Astrocyte (in vitro differentiated cells and primary cell): ENCODE measurements around the gene ZFYVE19. TPM values are rescaled to one million over a fixed set of nuclear protein-coding genes. Genes with fewer than 3 reads are reported as not detected.
A peak's percentile ranks its signal among the peaks of the same experiment; 100 is the strongest.

ENCODE experiments used
- DNase-seq: peaks from one replicate; pipeline ENCODE4 v3.0.0-alpha.2; 2010; ENCODE audit warnings: low read depth
- FAIRE-seq: peaks from 2 replicates; lab custom pipeline; 2011; peaks lifted over from hg19 to GRCh38; lab: Jason Lieb, UNC
- H2AFZ ChIP-seq: 2 replicates; pipeline ENCODE4 v1.6.0; 2012; ENCODE audit warnings: low read depth, low read length, inconsistent platforms
- H3K27ac ChIP-seq: 2 replicates; pipeline ENCODE4 v1.5.1; 2011; ENCODE audit warnings: low read depth, low read length, inconsistent platforms
- H3K27me3 ChIP-seq: 2 replicates; pipeline ENCODE4 v1.6.0; 2011; ENCODE audit warnings: low read length, inconsistent platforms; ENCODE audit not compliant: insufficient read depth
- H3K36me3 ChIP-seq: 2 replicates; pipeline ENCODE4 v1.5.1; 2011; ENCODE audit warnings: low read length, inconsistent platforms; ENCODE audit not compliant: insufficient read depth
- H3K4me1 ChIP-seq: 2 replicates; pipeline ENCODE4 v1.5.1; 2011; ENCODE audit warnings: low read length, inconsistent platforms; ENCODE audit not compliant: insufficient read depth
- H3K4me2 ChIP-seq: 2 replicates; pipeline ENCODE4 v1.6.0; 2012; ENCODE audit warnings: low read length, inconsistent platforms
- H3K4me3 ChIP-seq: 2 replicates; pipeline ENCODE4 v1.5.1; 2011; ENCODE audit warnings: low read depth, mild to moderate bottlenecking, low read length, inconsistent platforms; ENCODE audit not compliant: insufficient read depth
- H3K79me2 ChIP-seq: 2 replicates; pipeline ENCODE4 v1.6.0; 2012; ENCODE audit warnings: mild to moderate bottlenecking, low read length, inconsistent platforms; ENCODE audit not compliant: insufficient read depth
- H3K9ac ChIP-seq: 2 replicates; pipeline ENCODE4 v1.6.0; 2012; ENCODE audit warnings: mild to moderate bottlenecking, low read length, inconsistent platforms
- H3K9me3 ChIP-seq: 2 replicates; pipeline ENCODE4 v1.5.1; 2012; ENCODE audit warnings: low read depth, mild to moderate bottlenecking, low read length, inconsistent platforms; ENCODE audit not compliant: insufficient read depth
- H4K20me1 ChIP-seq: 2 replicates; pipeline ENCODE4 v1.6.0; 2012; ENCODE audit warnings: low read length, inconsistent platforms; ENCODE audit not compliant: insufficient read depth
- H3K27ac Mint-ChIP-seq: one replicate; pipeline ENCODE4 v1.8.0; 2021; ENCODE audit warnings: mild to moderate bottlenecking, mixed read lengths; ENCODE audit not compliant: unreplicated experiment
- H3K27me3 Mint-ChIP-seq: one replicate; pipeline ENCODE4 v1.8.0; 2021; ENCODE audit warnings: low read depth, mixed read lengths; ENCODE audit not compliant: unreplicated experiment
- H3K36me3 Mint-ChIP-seq: one replicate; pipeline ENCODE4 v1.8.0; 2021; ENCODE audit warnings: low read depth, mixed read lengths; ENCODE audit not compliant: unreplicated experiment
- H3K4me1 Mint-ChIP-seq: one replicate; pipeline ENCODE4 v1.8.0; 2021; ENCODE audit warnings: low read depth, mixed read lengths; ENCODE audit not compliant: unreplicated experiment
- H3K4me3 Mint-ChIP-seq: one replicate; pipeline ENCODE4 v1.8.0; 2021; ENCODE audit warnings: mild to moderate bottlenecking, moderate library complexity, mixed read lengths; ENCODE audit not compliant: unreplicated experiment
- H3K9me3 Mint-ChIP-seq: one replicate; pipeline ENCODE4 v1.8.0; 2021; ENCODE audit warnings: mild to moderate bottlenecking, mixed read lengths; ENCODE audit not compliant: unreplicated experiment
- CTCF ChIP-seq: IDR thresholded peaks from 2 replicates; pipeline ENCODE4 v1.5.1; 2011; ENCODE audit warnings: low read depth, mild to moderate bottlenecking, inconsistent platforms, low read length, moderate library complexity; ENCODE audit not compliant: insufficient read depth
- EZH2 ChIP-seq: IDR thresholded peaks from 2 replicates; pipeline ENCODE4 v1.6.1; 2012; ENCODE audit warnings: mild to moderate bottlenecking, low read length, inconsistent platforms; ENCODE audit not compliant: insufficient read depth
- total RNA-seq: library from RNA; stranded (reverse); gene quantifications from 2 replicates; pipeline ENCODE4 v1.2.1, GENCODE V29; 2021

ZFYVE19 gene
- total RNA-seq, 1 donor from 2014 or later = 13.0 TPM

- H3K4me2 ChIP-seq = no peak overlapping the region
- no peaks in the 10 kb centered on the region for H3K79me2 ChIP-seq
- H2AFZ ChIP-seq = no peak overlapping the region
- Mint-ChIP-seq H3K4me1 (peaks cover 32% of the 10 kb centered on the region), H3K9me3 (no peaks in the 10 kb centered on the region), H3K27ac (peak overlapping the region; percentile 14), H3K36me3 (peaks cover 4% of the 10 kb centered on the region), H3K27me3 (peaks cover 11% of the 10 kb centered on the region), H3K4me3 (peak overlapping the region; percentile 17)
- no peak for FAIRE-seq
- DNase-seq = no peak
- H3K9me3 ChIP-seq = no peaks in the 10 kb centered on the region
- H3K4me3 ChIP-seq = no peak overlapping the region
- peaks cover 11% of the 10 kb centered on the region for H3K27me3 ChIP-seq
- no peaks in the 10 kb centered on the region for H4K20me1 ChIP-seq
- peaks cover 13% of the 10 kb centered on the region for H3K4me1 ChIP-seq
- H3K27ac ChIP-seq = no peak overlapping the region
- TF ChIP-seq EZH2 (no peak), CTCF (no peak)
- no peaks in the 10 kb centered on the region for H3K36me3 ChIP-seq
- no peak overlapping the region for H3K9ac ChIP-seq
These were observed 39.9 kb downstream of the ZFYVE19 start for GRCh38 chr15:40846841-40847222.

GRCh38 chr15:40847223-40847961 is 40.5 kb downstream of the ZFYVE19 start:
- Mint-ChIP-seq H3K9me3 (no peaks in the 10 kb centered on the region), H3K4me3 (peak overlapping the region; percentile 17), H3K27ac (peak overlapping the region; percentile 14), H3K4me1 (peaks cover 32% of the 10 kb centered on the region), H3K27me3 (peaks cover 11% of the 10 kb centered on the region), H3K36me3 (peaks cover 4% of the 10 kb centered on the region)
- Histone ChIP-seq H3K36me3 (no peaks in the 10 kb centered on the region), H4K20me1 (no peaks in the 10 kb centered on the region), H3K9me3 (no peaks in the 10 kb centered on the region), H3K4me2 (no peak overlapping the region), H3K9ac (no peak overlapping the region), H2AFZ (no peak overlapping the region), H3K27me3 (peaks cover 11% of the 10 kb centered on the region), H3K4me3 (no peak overlapping the region), H3K79me2 (no peaks in the 10 kb centered on the region), H3K4me1 (peaks cover 13% of the 10 kb centered on the region), H3K27ac (no peak overlapping the region)
- FAIRE-seq (no peak), DNase-seq (no peak)
- no peak for TF ChIP-seq EZH2
- TF ChIP-seq CTCF = no peak

DNA sequence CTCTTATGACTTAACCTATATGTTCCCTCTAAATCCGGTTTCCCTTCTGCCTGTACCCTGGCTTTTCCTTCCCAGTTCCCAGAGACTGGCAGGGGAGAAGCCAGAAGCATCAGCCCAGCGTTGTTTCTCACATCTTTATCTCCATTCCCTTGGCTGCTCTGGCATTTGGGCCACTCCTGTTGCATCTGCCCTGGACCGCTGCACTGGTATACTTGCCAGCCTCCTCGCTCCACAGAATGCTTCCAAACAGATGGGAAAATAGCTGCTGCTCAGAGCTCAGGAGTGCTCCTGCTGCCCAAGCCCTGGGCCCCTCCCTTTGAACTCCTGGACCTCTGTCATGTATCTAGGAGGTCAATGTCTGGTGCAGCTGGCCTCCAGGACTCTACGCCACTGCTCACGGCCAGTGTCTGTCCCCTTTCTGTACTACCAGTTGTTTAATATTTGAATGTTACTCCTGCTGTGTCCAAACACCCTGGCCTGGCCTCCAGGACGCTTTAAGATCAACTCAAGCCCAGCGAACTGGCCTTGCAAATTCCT is 43.8 kb downstream of the ZFYVE19 start:
- no peak overlapping the region for H3K27ac Mint-ChIP-seq
- no peak overlapping the region for H3K4me3 Mint-ChIP-seq
- H3K79me2 ChIP-seq = no peaks in the 10 kb centered on the region
- H3K27me3 Mint-ChIP-seq = no peaks in the 10 kb centered on the region
- no peaks in the 10 kb centered on the region for H3K9me3 ChIP-seq
- H3K4me2 ChIP-seq = no peak overlapping the region
- peaks cover 4% of the 10 kb centered on the region for H3K36me3 Mint-ChIP-seq
- no peaks in the 10 kb centered on the region for H3K9me3 Mint-ChIP-seq
- no peak for FAIRE-seq
- no peaks in the 10 kb centered on the region for H4K20me1 ChIP-seq
- no peaks in the 10 kb centered on the region for H3K27me3 ChIP-seq
- H3K27ac ChIP-seq = no peak overlapping the region
- no peak overlapping the region for H2AFZ ChIP-seq
- no peak overlapping the region for H3K4me3 ChIP-seq
- H3K4me1 Mint-ChIP-seq = peaks cover 26% of the 10 kb centered on the region
- no peak overlapping the region for H3K9ac ChIP-seq
- no peak for DNase-seq
- H3K36me3 ChIP-seq = no peaks in the 10 kb centered on the region
- no peak for TF ChIP-seq EZH2
- TF ChIP-seq CTCF = no peak
- peaks cover 2% of the 10 kb centered on the region for H3K4me1 ChIP-seq
